ENCODE results near the gene KLRD1.
"Not testable (repeated sequence)": the region's sequence is repeated elsewhere in the genome, so short reads cannot be mapped to it uniquely, and the experiment has no call there.

The KLRD1 gene

DNA sequence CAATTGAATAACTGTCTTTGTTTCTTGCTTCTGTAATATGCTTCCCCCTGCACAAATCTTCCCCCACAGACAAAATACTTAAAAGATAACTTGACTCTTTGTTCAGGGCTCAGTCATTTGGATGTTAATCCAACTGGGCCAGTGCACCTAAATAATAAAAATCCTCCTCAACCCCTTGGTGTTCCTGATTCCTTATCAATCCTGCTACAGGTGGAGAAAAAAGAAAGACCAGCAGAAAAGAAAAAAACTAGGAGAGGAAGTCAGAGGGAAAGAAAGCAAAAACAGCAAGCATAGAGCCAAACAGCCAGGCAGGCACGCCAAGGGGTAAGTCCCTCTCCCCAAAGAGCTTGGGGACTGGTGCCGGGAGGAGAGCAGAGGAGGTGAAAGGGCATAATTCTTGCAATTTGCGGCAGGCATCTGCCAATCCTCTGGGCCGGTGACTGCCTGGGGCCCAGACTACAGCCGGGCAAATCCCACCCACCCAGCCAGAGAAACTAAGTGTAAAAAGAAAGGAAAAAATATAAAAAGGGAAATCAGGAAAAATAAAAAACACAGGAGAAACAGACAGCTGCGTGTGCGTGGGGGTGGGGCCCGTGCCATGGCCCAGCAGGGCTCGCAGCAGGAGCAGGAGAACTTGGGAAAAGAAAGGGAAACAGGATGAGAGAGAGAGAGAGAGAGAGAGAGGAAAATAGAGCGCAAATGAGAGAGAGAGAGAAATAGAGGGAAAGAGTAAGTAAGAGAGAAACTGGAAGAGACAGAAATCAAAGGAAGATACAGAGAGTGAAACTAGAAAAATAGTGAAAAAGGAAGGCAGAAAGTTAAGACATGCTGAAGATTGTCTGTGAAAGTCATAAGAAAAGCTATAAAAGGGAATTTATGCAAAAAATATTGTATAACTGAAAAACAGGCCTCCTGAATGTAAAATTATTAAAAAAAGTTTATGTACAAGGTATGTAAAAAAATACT, 60.8 kb downstream of the KLRD1 start:
- Histone ChIP-seq H3K36me3 (ENCODE audit: insufficient read depth) (no peaks in the 10 kb centered on the region), H3K27ac (no peak overlapping the region)

DNA sequence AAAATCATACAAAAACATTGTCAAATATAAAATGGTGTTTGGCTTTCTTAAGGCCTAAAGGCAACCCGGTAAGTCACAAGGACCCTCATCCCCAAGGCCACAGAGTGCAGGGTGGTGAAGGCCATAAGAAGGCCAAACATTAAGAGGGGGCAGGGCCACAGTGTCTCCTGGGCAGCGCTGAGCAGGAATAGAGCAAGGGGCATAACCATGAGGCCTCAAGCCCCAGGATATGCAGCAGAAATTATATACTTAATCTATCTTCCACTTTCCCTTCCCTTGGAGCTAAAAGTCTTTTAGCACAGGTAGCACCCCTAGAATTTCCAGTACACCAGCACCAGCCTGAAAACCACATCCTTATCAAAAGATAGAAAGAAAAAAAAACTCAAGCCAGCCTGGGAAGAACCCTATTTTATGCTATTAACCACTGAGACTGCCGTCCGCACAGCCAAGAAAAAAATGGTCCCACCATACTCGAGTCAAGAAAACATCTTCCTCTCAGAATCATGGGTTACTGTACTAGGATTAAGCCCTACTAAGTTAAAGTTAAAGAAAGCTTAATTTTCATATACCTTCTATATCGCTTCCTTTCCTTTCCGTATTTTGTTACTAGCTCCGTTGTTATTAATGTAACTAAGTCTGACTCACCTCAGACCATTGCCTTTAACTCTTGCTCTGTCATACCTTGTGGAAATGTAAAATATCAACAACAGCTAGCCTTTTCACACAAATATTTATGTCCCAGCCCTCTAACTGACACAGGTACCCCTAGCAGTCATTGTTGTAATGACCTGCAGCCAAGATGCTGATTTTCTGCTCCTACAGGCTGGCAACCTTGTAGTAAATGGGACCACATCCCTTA, 62.1 kb downstream of the KLRD1 start:
- Histone ChIP-seq H3K4me2 (no peak overlapping the region), H3K79me2 (ENCODE audit: insufficient read depth, low read depth) (no peaks in the 10 kb centered on the region), H3K36me3 (ENCODE audit: insufficient read depth) (no peaks in the 10 kb centered on the region), H3K4me3 (IDR thresholded peaks at IDR 0.05; ENCODE audit: insufficient read depth, low read depth, low read length) (no peak overlapping the region), H4K20me1 (ENCODE audit: insufficient read depth) (no peaks in the 10 kb centered on the region), H2AFZ (ENCODE audit: low read depth) (no peak overlapping the region), H3K27ac (no peak overlapping the region), H3K27me3 (ENCODE audit: insufficient read depth, low read depth) (peaks cover 6% of the 10 kb centered on the region), H3K9ac (no peak overlapping the region), H3K4me1 (ENCODE audit: low read depth, poor library complexity, severe bottlenecking) (peaks cover 28% of the 10 kb centered on the region)
- TF ChIP-seq, protein P1, sequence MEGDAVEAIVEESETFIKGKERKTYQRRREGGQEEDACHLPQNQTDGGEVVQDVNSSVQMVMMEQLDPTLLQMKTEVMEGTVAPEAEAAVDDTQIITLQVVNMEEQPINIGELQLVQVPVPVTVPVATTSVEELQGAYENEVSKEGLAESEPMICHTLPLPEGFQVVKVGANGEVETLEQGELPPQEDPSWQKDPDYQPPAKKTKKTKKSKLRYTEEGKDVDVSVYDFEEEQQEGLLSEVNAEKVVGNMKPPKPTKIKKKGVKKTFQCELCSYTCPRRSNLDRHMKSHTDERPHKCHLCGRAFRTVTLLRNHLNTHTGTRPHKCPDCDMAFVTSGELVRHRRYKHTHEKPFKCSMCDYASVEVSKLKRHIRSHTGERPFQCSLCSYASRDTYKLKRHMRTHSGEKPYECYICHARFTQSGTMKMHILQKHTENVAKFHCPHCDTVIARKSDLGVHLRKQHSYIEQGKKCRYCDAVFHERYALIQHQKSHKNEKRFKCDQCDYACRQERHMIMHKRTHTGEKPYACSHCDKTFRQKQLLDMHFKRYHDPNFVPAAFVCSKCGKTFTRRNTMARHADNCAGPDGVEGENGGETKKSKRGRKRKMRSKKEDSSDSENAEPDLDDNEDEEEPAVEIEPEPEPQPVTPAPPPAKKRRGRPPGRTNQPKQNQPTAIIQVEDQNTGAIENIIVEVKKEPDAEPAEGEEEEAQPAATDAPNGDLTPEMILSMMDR (conservative IDR thresholded peaks at IDR 0.05; ENCODE audit: low read depth, low read length), result no peak

More for the DNA sequence above, 60.8 kb downstream of the KLRD1 start:
- TF ChIP-seq, protein P1 (conservative IDR thresholded peaks at IDR 0.05; ENCODE audit: low read depth, low read length), result no peak
- Histone ChIP-seq H2AFZ (ENCODE audit: low read depth) (no peak overlapping the region), H3K4me2 (no peak overlapping the region), H3K4me3 (IDR thresholded peaks at IDR 0.05; ENCODE audit: insufficient read depth, low read depth, low read length) (no peak overlapping the region), H3K79me2 (ENCODE audit: insufficient read depth, low read depth) (no peaks in the 10 kb centered on the region), H3K27me3 (ENCODE audit: insufficient read depth, low read depth) (peaks cover 10% of the 10 kb centered on the region), H4K20me1 (ENCODE audit: insufficient read depth) (no peaks in the 10 kb centered on the region), H3K9ac (no peak overlapping the region), H3K4me1 (ENCODE audit: low read depth, poor library complexity, severe bottlenecking) (peaks cover 26% of the 10 kb centered on the region)

DNA sequence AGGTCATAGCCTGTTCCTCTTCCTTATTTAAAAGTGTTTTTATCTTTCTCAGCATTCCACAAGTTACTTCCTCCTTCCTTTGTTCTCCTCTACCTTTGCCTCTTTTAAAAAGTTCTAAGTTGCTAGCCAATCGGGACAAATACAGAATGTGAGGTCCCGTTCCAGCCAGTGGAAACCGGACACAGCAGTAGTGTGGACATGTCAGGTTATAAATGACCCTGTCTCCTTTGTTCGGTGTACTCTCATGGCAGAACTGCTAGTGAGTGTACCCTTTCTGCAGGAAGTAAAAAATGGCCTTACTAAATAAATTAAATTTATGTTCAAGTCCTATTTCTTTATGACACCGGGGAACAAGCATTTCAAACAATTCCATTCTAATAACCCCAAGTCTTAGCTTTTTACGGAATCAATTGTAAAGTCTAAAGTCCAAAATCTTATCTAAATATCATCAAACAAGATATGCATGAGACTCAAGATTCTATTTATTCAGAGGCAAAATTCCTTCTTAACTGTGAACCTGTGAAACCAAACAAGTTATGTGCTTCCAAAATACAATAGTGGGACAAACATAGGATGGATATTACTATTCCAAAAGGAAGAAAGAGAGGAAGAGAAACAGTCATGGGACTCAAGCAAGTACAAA, 64.3 kb downstream of the KLRD1 start:
- H3K27ac ChIP-seq; H3K4me2 ChIP-seq; H3K36me3 ChIP-seq (ENCODE audit: insufficient read depth): not testable (repeated sequence)

DNA sequence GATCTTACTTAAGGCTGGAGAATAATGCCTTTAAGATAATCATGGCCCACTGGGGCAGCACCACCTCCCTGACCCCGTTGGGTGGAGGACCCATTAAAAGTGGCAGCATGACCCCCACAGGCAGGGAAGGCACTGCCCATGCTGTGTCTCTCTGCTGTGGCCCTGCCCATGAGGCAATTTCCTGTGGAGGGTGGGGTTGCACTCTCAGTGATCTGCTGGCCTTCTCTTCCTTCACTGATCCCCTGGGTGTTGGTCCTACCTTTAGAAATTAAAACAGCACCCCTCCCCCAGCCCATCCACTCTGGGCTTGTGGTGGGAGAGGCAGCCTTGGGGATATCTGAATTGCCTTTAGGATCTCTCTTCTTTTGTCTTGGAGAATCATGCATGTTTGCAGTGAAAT, 64.9 kb downstream of the KLRD1 start:
- Histone ChIP-seq H4K20me1 (ENCODE audit: insufficient read depth) (no peaks in the 10 kb centered on the region), H3K4me1 (ENCODE audit: low read depth, poor library complexity, severe bottlenecking) (peaks cover 37% of the 10 kb centered on the region), H3K79me2 (ENCODE audit: insufficient read depth, low read depth) (no peaks in the 10 kb centered on the region), H3K4me3 (IDR thresholded peaks at IDR 0.05; ENCODE audit: insufficient read depth, low read depth, low read length) (no peak overlapping the region), H2AFZ (ENCODE audit: low read depth) (no peak overlapping the region), H3K4me2 (peak overlapping the region; percentile 43; the same call in 1 of the 2 replicates), H3K27ac (no peak overlapping the region), H3K36me3 (ENCODE audit: insufficient read depth) (no peaks in the 10 kb centered on the region), H3K27me3 (ENCODE audit: insufficient read depth, low read depth) (no peaks in the 10 kb centered on the region), H3K9ac (no peak overlapping the region)
- TF ChIP-seq, protein P1 (conservative IDR thresholded peaks at IDR 0.05; ENCODE audit: low read depth, low read length), result no peak

More for the DNA sequence above, 64.3 kb downstream of the KLRD1 start:
- not testable (repeated sequence) for H2AFZ ChIP-seq (ENCODE audit: low read depth); H3K4me3 ChIP-seq (IDR thresholded peaks at IDR 0.05; ENCODE audit: insufficient read depth, low read depth, low read length); H4K20me1 ChIP-seq (ENCODE audit: insufficient read depth); H3K79me2 ChIP-seq (ENCODE audit: insufficient read depth, low read depth); H3K27me3 ChIP-seq (ENCODE audit: insufficient read depth, low read depth); H3K9ac ChIP-seq
- H3K4me1 ChIP-seq (ENCODE audit: low read depth, poor library complexity, severe bottlenecking), result peaks cover 37% of the 10 kb centered on the region
